Kidney (tissue), 14 donors: Measurements from ENCODE around the gene FMO3. TPM values are rescaled to one million over a fixed set of nuclear protein-coding genes. Genes with fewer than 3 reads are reported as not detected.

ENCODE experiments used
- DNase-seq, 5 donors: peaks; one replicate each; pipeline ENCODE4 v3.0.0-alpha.2; 2013 to 2020
- FAIRE-seq: peaks from 2 replicates; lab custom pipeline; 2012; peaks lifted over from hg19 to GRCh38; lab: Jason Lieb, UNC
- H3K27ac ChIP-seq, 2 donors: one replicate each; pipeline ENCODE4 v1.7.0; 2013; ENCODE audit warnings: low read depth in 2 of 2, low read length in 2 of 2, inconsistent platforms in 1 of 2
- H3K27me3 ChIP-seq: one replicate; pipeline ENCODE4 v1.7.1; 2013; ENCODE audit warnings: low read length, inconsistent platforms; ENCODE audit not compliant: control insufficient read depth, insufficient read depth
- H3K36me3 ChIP-seq, 3 donors: one replicate each; pipeline versions ENCODE4 v1.7.0 to v1.7.1; 2013; ENCODE audit warnings: low read length in 3 of 3, control low read depth in 1 of 3, inconsistent platforms in 1 of 3; ENCODE audit not compliant: insufficient read depth in 3 of 3, control insufficient read depth in 2 of 3
- H3K4me1 ChIP-seq, 3 donors: one replicate each; pipeline versions ENCODE4 v1.7.0 to v1.7.1; 2013; ENCODE audit warnings: low read length in 3 of 3, inconsistent platforms in 1 of 3, low read depth in 1 of 3; ENCODE audit not compliant: control insufficient read depth in 2 of 3, insufficient read depth in 2 of 3
- H3K4me3 ChIP-seq, 3 donors: one replicate each; pipeline versions ENCODE4 v1.7.0 to v1.8.1; 2013; ENCODE audit warnings: low read length in 3 of 3, control low read depth in 1 of 3, inconsistent platforms in 1 of 3
- H3K9ac ChIP-seq, 3 donors: one replicate each; pipeline versions ENCODE4 v1.7.0 to v1.7.1; 2013; ENCODE audit warnings: low read length in 3 of 3, control low read depth in 1 of 3, inconsistent platforms in 1 of 3
- H3K9me3 ChIP-seq, 3 donors: one replicate each; pipeline versions ENCODE4 v1.7.0 to v1.7.1; 2013; ENCODE audit warnings: low read length in 3 of 3, control low read depth in 1 of 3, inconsistent platforms in 1 of 3; ENCODE audit not compliant: control insufficient read depth in 2 of 3, insufficient read depth in 1 of 3
- intact Hi-C: fragments of 100-400 bp; cut with DNase I; formaldehyde crosslinking; loops from one replicate; pipeline ENCODE4 v1.11.1; 2022
- polyA plus RNA-seq: library from polyadenylated mRNA; stranded (reverse); fragments of 350-450 nt; fragmentation: Illumina TruSeq; extraction: RNeasy Lipid Tissue Mini Kit (QIAGEN cat#74804); gene quantifications from one replicate; pipeline ENCODE4 v1.2.3, GENCODE V29; 2014; ENCODE audit warnings: low read depth, low replicate concordance; ENCODE audit not compliant: insufficient read depth
- total RNA-seq: library from RNA; stranded (reverse); fragmentation: NEBNext Ultra II Directional; extraction: Animal tissue kit (Norgen Biotek cat#: 25700); gene quantifications from one replicate; pipeline ENCODE4 v1.2.1, GENCODE V29; 2021
- TF ChIP-seq, protein P1 (sequence below): IDR thresholded peaks from 3 replicates; pipeline ENCODE4 v1.5.1; 2012; ENCODE audit warnings: mild to moderate bottlenecking, moderate library complexity, borderline replicate concordance; ENCODE audit not compliant: insufficient read depth; ENCODE audit errors: extremely low read depth
- donor health status: control.
- donor health status: control.
- donor health status: control.
- donor health status: control.
- donor health status: control.
- donor health status: DM: yes; HTN: yes; CAD: no.
- donor health status: Normal renal cell carcinoma (clear cell type).

FMO3 gene
- total and polyA plus RNA-seq, 2 donors from 2014 or later = 7.7 to 19.3 TPM

DNA sequence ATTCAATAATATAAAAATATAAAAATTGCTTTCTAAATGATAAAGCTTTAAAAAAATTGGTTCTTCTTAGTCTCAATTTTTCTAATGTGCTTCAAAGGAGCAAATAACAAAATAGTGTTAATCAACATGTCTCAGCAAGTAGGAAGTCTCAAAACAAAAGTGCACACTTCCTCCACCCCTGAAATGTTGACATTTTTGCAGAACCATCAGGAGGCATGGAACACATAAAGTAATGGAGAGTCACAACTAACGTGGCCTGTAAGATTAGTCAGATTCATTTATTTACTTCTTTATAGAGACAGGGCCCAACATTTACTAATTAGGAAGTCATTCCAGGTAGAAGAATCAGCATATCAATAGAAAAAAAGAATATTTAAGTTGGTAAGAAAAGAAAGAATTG, 59.5 kb downstream of the FMO3 start:
- FAIRE-seq (no peak), DNase-seq (no peak)
- intact Hi-C loops = no loop called here
- Histone ChIP-seq H3K9me3 (no peaks in the 10 kb centered on the region), H3K9ac (no peak overlapping the region), H3K27me3 (no peaks in the 10 kb centered on the region), H3K4me1 (no peaks in the 10 kb centered on the region), H3K4me3 (no peak overlapping the region), H3K27ac (no peak overlapping the region), H3K36me3 (no peaks in the 10 kb centered on the region)
- TF ChIP-seq, protein P1, sequence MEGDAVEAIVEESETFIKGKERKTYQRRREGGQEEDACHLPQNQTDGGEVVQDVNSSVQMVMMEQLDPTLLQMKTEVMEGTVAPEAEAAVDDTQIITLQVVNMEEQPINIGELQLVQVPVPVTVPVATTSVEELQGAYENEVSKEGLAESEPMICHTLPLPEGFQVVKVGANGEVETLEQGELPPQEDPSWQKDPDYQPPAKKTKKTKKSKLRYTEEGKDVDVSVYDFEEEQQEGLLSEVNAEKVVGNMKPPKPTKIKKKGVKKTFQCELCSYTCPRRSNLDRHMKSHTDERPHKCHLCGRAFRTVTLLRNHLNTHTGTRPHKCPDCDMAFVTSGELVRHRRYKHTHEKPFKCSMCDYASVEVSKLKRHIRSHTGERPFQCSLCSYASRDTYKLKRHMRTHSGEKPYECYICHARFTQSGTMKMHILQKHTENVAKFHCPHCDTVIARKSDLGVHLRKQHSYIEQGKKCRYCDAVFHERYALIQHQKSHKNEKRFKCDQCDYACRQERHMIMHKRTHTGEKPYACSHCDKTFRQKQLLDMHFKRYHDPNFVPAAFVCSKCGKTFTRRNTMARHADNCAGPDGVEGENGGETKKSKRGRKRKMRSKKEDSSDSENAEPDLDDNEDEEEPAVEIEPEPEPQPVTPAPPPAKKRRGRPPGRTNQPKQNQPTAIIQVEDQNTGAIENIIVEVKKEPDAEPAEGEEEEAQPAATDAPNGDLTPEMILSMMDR = no peak

GRCh38 chr1:171152549-171152948, 61.8 kb downstream of the FMO3 start:
- intact Hi-C loops = no loop called here
- TF ChIP-seq, protein P1 = no peak
- no peaks in the 10 kb centered on the region for H3K27me3 ChIP-seq

GRCh38 chr1:171155484-171155883, 64.8 kb downstream of the FMO3 start:
- Histone ChIP-seq H3K27me3 (no peaks in the 10 kb centered on the region), H3K27ac (no peak overlapping the region), H3K4me1 (peaks cover 2 to 5% (median 4%) of the 10 kb centered on the region in 3 donors), H3K4me3 (no peak overlapping the region), H3K9me3 (no peaks in the 10 kb centered on the region), H3K9ac (no peak overlapping the region), H3K36me3 (no peaks in the 10 kb centered on the region)
- FAIRE-seq (peak; percentile 27), DNase-seq (no peak)
- TF ChIP-seq, protein P1 = no peak
- intact Hi-C loops = no loop called here

More at GRCh38 chr1:171152549-171152948, 61.8 kb downstream of the FMO3 start:
- Histone ChIP-seq H3K9me3 (no peaks in the 10 kb centered on the region), H3K4me1 (no peaks in the 10 kb centered on the region), H3K4me3 (no peak overlapping the region), H3K9ac (no peak overlapping the region), H3K36me3 (no peaks in the 10 kb centered on the region), H3K27ac (no peak overlapping the region)
- no peak for FAIRE-seq
- DNase-seq = no peak

DNA sequence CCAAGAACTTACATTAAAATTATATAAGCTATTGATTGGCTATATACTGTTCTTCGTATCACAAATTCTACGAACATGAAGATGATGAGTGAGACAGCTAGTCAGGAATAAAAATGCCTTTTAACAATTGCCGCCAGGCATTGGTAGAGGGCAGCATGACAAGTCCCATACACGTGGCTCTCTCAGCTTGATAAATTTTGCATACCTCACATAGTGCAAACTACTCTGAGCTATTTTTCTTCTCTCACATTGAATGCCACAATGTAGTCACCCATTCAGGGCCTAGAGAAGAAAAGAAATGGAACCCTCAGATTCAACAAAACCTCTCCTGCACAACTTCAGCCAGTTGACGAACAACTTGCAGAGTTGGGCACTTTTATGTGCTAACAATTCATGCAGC, 67.4 kb downstream of the FMO3 start:
- H3K9me3 ChIP-seq = no peaks in the 10 kb centered on the region
- H3K4me1 ChIP-seq = peaks cover 5 to 12% (median 12%) of the 10 kb centered on the region in 3 donors
- no peaks in the 10 kb centered on the region for H3K27me3 ChIP-seq
- no peak overlapping the region for H3K9ac ChIP-seq
- H3K27ac ChIP-seq = peak overlapping the region in 1 of 2 donors; percentile 40
- H3K4me3 ChIP-seq = no peak overlapping the region
- DNase-seq (no peak), FAIRE-seq (no peak)
- TF ChIP-seq, protein P1 = no peak
- H3K36me3 ChIP-seq = no peaks in the 10 kb centered on the region
- intact Hi-C loops = no loop called here
